AG04449 (cell line): ENCODE results near the gene ELK3.

ENCODE experiments used
- CTCF ChIA-PET: fragments of 350-600 bp; formaldehyde crosslinking; extraction: SDS; loops from one replicate; lab custom pipeline; 2021; ENCODE audit warnings: antibody characterized with exemption; lab: Yijun Ruan, JAX
- POLR2A ChIA-PET: fragments of 400-600, 350-600 bp; formaldehyde crosslinking; extraction: SDS; loops from one replicate; lab custom pipeline; 2020; ENCODE audit warnings: antibody characterized with exemption, inconsistent platforms; lab: Yijun Ruan, JAX
- DNase-seq: peaks from one replicate; pipeline ENCODE4 v3.0.0-alpha.2; 2010; ENCODE audit warnings: low read depth, low spot score
- H3K4me3 ChIP-seq: 2 replicates; pipeline ENCODE4 v1.5.1; 2011; ENCODE audit warnings: low read depth, mild to moderate bottlenecking, control low read depth, low read length
- CTCF ChIP-seq: IDR thresholded peaks from one replicate; pipeline ENCODE4 v1.5.1; 2011; ENCODE audit warnings: mild to moderate bottlenecking, moderate library complexity, low read length, control low read depth, inconsistent platforms; ENCODE audit not compliant: insufficient read depth; ENCODE audit errors: missing control alignments

Gene ELK3

GRCh38 chr12:96205908-96206307, 11.7 kb downstream of the ELK3 start:
- DNase-seq, result no peak
- no peak for TF ChIP-seq CTCF
- ChIA-PET POLR2A (no interaction called here), CTCF (interaction anchor here (16.6 kb wide), 1 partner anchor 8 kb away, joined by 177 read pairs; no protein-coding TSS in a partner anchor)
- H3K4me3 ChIP-seq, result no peak overlapping the region

GRCh38 chr12:96206936-96207662, 12.9 kb downstream of the ELK3 start:
- DNase-seq, result no peak
- no peak for TF ChIP-seq CTCF
- H3K4me3 ChIP-seq, result no peak overlapping the region
- ChIA-PET POLR2A (no interaction called here), CTCF (interaction anchor here (1.2 to 16.6 kb wide), 6 partner anchors 7 to 310 kb away, joined by 3 to 234 read pairs (median 6); no protein-coding TSS in a partner anchor)

DNA sequence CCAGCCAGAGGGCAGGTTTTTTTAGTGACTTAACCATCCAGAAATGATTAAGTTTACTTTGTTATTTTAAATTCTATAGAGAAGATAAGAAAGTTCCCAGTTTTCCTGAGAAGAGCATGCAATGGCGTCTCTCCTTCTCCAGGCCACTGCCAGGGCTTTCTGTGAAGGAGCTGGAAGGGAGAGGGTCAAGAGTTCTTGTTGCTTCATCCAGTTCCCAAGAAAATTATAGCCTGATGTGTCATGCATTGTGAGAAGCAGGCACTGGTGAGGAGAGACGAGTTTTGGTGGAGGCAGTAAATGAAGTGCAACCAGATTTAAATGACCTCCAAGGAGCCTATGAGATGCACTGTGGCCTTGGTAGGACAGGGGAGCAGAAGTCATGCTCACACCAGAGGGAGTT, 14.2 kb downstream of the ELK3 start:
- ChIA-PET CTCF (interaction anchor here (0.6 to 16.6 kb wide), 8 partner anchors 6 to 308 kb away, joined by 3 to 234 read pairs (median 6); no protein-coding TSS in a partner anchor), POLR2A (no interaction called here)
- no peak overlapping the region for H3K4me3 ChIP-seq

GRCh38 chr12:96208801-96209549, 14.8 kb downstream of the ELK3 start:
- TF ChIP-seq CTCF, result no peak
- no peak for DNase-seq
- ChIA-PET CTCF (interaction anchor here (0.6 to 16.6 kb wide), 11 partner anchors 5 to 308 kb away, joined by 3 to 234 read pairs (median 5); no protein-coding TSS in a partner anchor), POLR2A (no interaction called here)
- H3K4me3 ChIP-seq, result no peak overlapping the region

More for the DNA sequence above, 14.2 kb downstream of the ELK3 start:
- DNase-seq, result no peak
- TF ChIP-seq CTCF, result no peak

DNA sequence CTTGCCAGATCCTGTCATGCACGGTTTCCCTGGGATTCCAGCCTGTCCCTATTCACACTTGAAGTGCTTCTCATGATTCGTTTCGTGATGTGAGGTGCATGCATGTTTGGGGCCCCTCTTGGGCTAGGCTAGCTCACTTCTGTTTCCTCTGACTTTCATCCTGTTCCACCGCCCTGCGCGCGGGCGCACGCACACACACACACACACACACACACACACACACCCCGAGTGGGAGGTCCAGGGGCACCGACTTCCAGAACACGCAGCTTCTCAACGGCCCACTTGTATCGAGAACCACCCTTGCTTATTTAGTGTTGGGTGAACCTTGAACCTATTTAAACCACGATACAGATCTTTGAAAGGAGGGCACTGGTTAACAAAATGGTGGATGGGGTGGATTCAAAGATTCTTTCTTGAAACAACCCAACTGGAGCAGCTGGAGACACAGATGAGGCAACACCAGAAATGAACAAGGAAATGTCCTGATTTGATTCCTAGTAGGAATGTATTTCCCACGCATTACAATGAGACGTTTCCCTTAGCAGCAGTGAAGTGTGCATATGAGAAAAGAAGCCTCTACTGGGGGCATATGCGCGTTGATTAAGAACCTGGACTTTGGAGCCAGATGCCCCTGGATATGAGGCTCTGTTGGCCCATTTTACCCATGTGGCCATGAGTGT, 16.3 kb downstream of the ELK3 start:
- CTCF ChIA-PET, result interaction anchor here (0.8 to 16.6 kb wide), 12 partner anchors 4 to 308 kb away, joined by 3 to 234 read pairs (median 6); partner anchors contain the start of gene CDK17
- DNase-seq, result no peak
- POLR2A ChIA-PET, result no interaction called here
- H3K4me3 ChIP-seq, result no peak overlapping the region
- TF ChIP-seq CTCF, result no peak
